WTC11 (cell line): ENCODE results near the gene CRPPA. TPM values are rescaled to one million over a fixed set of nuclear protein-coding genes. Genes with fewer than 3 reads are reported as not detected.

Source experiments
- ATAC-seq: fragments of 200-7000 bp; cut with Tn5 transposase; 2 replicates; pipeline ENCODE4 v1.10.0; 2021; ENCODE audit warnings: mild to moderate bottlenecking, moderate library complexity
- CTCF ChIA-PET: fragments of 300-600 bp; sonication (Branson Sonifier 250); formaldehyde crosslinking; loops from one replicate; lab custom pipeline; 2021; ENCODE audit warnings: antibody characterized with exemption; lab: Charles Lee
- POLR2A ChIA-PET: fragments of 350-600 bp; sonication (Branson Sonifier 250); formaldehyde crosslinking; loops from one replicate; lab custom pipeline; 2021; ENCODE audit warnings: antibody characterized with exemption; lab: Charles Lee
- DNase-seq: peaks from one replicate; pipeline ENCODE4 v3.0.0; 2021; ENCODE audit warnings: low spot score
- H3K27ac Mint-ChIP-seq: 2 replicates; pipeline ENCODE4 v1.8.0; 2021; ENCODE audit warnings: mixed read lengths
- H3K27me3 Mint-ChIP-seq: 2 replicates; pipeline ENCODE4 v1.8.0; 2021; ENCODE audit warnings: low read depth, mild to moderate bottlenecking, moderate library complexity, mixed read lengths
- H3K36me3 Mint-ChIP-seq: 2 replicates; pipeline ENCODE4 v1.8.0; 2021; ENCODE audit warnings: mixed read lengths
- H3K4me1 Mint-ChIP-seq: 2 replicates; pipeline ENCODE4 v1.8.0; 2022; ENCODE audit warnings: mixed read lengths
- H3K4me3 Mint-ChIP-seq: 2 replicates; pipeline ENCODE4 v1.8.0; 2021; ENCODE audit warnings: mild to moderate bottlenecking, moderate library complexity, mixed read lengths
- H3K9me3 Mint-ChIP-seq: 2 replicates; pipeline ENCODE4 v1.8.0; 2021; ENCODE audit warnings: mixed read lengths
- ARID4B ChIP-seq: sonication (generic); formaldehyde crosslinking; IDR thresholded peaks from 2 replicates; pipeline ENCODE4 v1.8.0; 2023; ENCODE audit warnings: missing genetic modification reagents, mild to moderate bottlenecking, borderline replicate concordance
- ATF3 ChIP-seq: sonication (generic); formaldehyde crosslinking; conservative IDR thresholded peaks from 2 replicates; pipeline ENCODE4 v1.8.1; 2022; ENCODE audit warnings: mild to moderate bottlenecking, missing genetic modification reagents
- ATF6 ChIP-seq: sonication (generic); formaldehyde crosslinking; IDR thresholded peaks from 2 replicates; pipeline ENCODE4 v1.8.1; 2023; ENCODE audit warnings: mild to moderate bottlenecking, missing genetic modification reagents
- ERG ChIP-seq: fragments of 250-450 bp; sonication (Bioruptor Pico); IDR thresholded peaks from 2 replicates; pipeline ENCODE4 v1.8.0; 2021; ENCODE audit warnings: mild to moderate bottlenecking
- ESRRA ChIP-seq: sonication (generic); formaldehyde crosslinking; IDR thresholded peaks from 2 replicates; pipeline ENCODE4 v1.8.1; 2022; ENCODE audit warnings: mild to moderate bottlenecking, missing genetic modification reagents, borderline replicate concordance
- FOXP1 ChIP-seq: sonication (generic); formaldehyde crosslinking; IDR thresholded peaks from 2 replicates; pipeline ENCODE4 v1.8.0; 2022; ENCODE audit warnings: missing genetic modification reagents, mild to moderate bottlenecking, moderate library complexity, borderline replicate concordance
- JAZF1 ChIP-seq: fragments of 250-450 bp; sonication (Bioruptor Pico); IDR thresholded peaks from 2 replicates; pipeline ENCODE4 v1.9.0; 2021; ENCODE audit warnings: moderate library complexity, mild to moderate bottlenecking, inconsistent platforms
- MAX ChIP-seq: sonication (generic); formaldehyde crosslinking; IDR thresholded peaks from 2 replicates; pipeline ENCODE4 v1.8.0; 2022; ENCODE audit warnings: mild to moderate bottlenecking, missing genetic modification reagents
- NFYB ChIP-seq: sonication (generic); formaldehyde crosslinking; conservative IDR thresholded peaks from 2 replicates; pipeline ENCODE4 v1.8.0; 2022; ENCODE audit warnings: low read depth, missing genetic modification reagents
- TP53 ChIP-seq: sonication (generic); formaldehyde crosslinking; IDR thresholded peaks from 2 replicates; pipeline ENCODE4 v1.8.1; 2023; ENCODE audit warnings: mild to moderate bottlenecking, missing genetic modification reagents
- USF2 ChIP-seq: sonication (generic); formaldehyde crosslinking; IDR thresholded peaks from 2 replicates; pipeline ENCODE4 v1.8.1; 2023; ENCODE audit warnings: mild to moderate bottlenecking, missing genetic modification reagents, moderate library complexity
- ZNF138 ChIP-seq: sonication (generic); formaldehyde crosslinking; conservative IDR thresholded peaks from 2 replicates; pipeline ENCODE4 v1.8.1; 2022; ENCODE audit warnings: mild to moderate bottlenecking, moderate library complexity, missing genetic modification reagents
- ZNF396 ChIP-seq: fragments of 250-450 bp; sonication (Bioruptor Pico); IDR thresholded peaks from 2 replicates; pipeline ENCODE4 v1.8.0; 2021; ENCODE audit warnings: mild to moderate bottlenecking, moderate library complexity, borderline replicate concordance
- total RNA-seq: library from RNA; stranded (reverse); gene quantifications from 3 replicates; pipeline ENCODE4 v1.2.3, GENCODE V29; 2021

CRPPA gene
- total RNA-seq, 1 experiment from 2014 or later = 0.87 TPM

GRCh38 chr7:16465469-16466361 is 44.4 kb upstream of the CRPPA start, which contains the start of gene SOSTDC1:
SOSTDC1 (minus strand) TSS chr7:16465738; CDS start chr7:16465668, 70 bp downstream.
- no peaks in the 10 kb centered on the region for H3K9me3 Mint-ChIP-seq
- ATAC-seq (peak; percentile 91), DNase-seq (no peak)
- peaks cover 37% of the 10 kb centered on the region for H3K4me1 Mint-ChIP-seq
- ChIA-PET POLR2A (interaction anchor here (1.4 kb wide), 1 partner anchor 45 kb away, joined by 4 read pairs; the partner anchor contains the start of gene CRPPA), CTCF (interaction anchor here (1.1 to 2.4 kb wide), 3 partner anchors 14 to 99 kb away, joined by 3 to 20 read pairs (median 8); no protein-coding TSS in a partner anchor)
- H3K4me3 Mint-ChIP-seq = 0 out of 2 replicates have a peak within 1 kb of the TSS, but pooled peaks have one; percentile 28
- H3K36me3 Mint-ChIP-seq = no peaks in the 10 kb centered on the region
- H3K27me3 Mint-ChIP-seq = no peaks in the 10 kb centered on the region
- TF ChIP-seq ARID4B (CRISPR knock-in tag) = no peak
- TF ChIP-seq JAZF1 (CRISPR knock-in tag) = no peak
- no peak for TF ChIP-seq MAX (CRISPR knock-in tag)
- TF ChIP-seq ZNF396 (CRISPR knock-in tag) = no peak
- no peak for TF ChIP-seq TP53 (CRISPR knock-in tag)
- TF ChIP-seq USF2 (CRISPR knock-in tag) = no peak
- no peak for TF ChIP-seq ZNF138 (CRISPR knock-in tag)
- TF ChIP-seq ATF6 = no peak
- TF ChIP-seq FOXP1 (CRISPR knock-in tag) = no peak
- no peak for TF ChIP-seq ATF3
- no peak for TF ChIP-seq ESRRA (CRISPR knock-in tag)
- no peak for TF ChIP-seq NFYB (CRISPR knock-in tag)
- TF ChIP-seq ERG = no peak
- H3K27ac Mint-ChIP-seq = peak within 1 kb of the TSS; percentile 95
